HepG2 (cell line): Measurements from ENCODE around the gene SRP68. TPM values are rescaled to one million over a fixed set of nuclear protein-coding genes. Genes with fewer than 3 reads are reported as not detected.
A peak's percentile ranks its signal among the peaks of the same experiment; 100 is the strongest.

Experiments used
- ARNT ChIP-seq: fragments of 450-650 bp; IDR thresholded peaks from 2 replicates; pipeline ENCODE4 v1.6.1; 2017
- ATF7-NPFF ChIP-seq: sonication (generic); formaldehyde crosslinking; IDR thresholded peaks from 2 replicates; pipeline ENCODE4 v1.8.1; 2023; ENCODE audit warnings: mild to moderate bottlenecking, low read depth, missing genetic modification reagents, moderate library complexity
- DPF2 ChIP-seq: sonication (generic); formaldehyde crosslinking; IDR thresholded peaks from 2 replicates; pipeline ENCODE4 v1.4.0; 2020; ENCODE audit warnings: mild to moderate bottlenecking, low read depth, missing genetic modification reagents, borderline replicate concordance
- GTF2F1 ChIP-seq: fragments of 150-350 bp; IDR thresholded peaks from 2 replicates; pipeline ENCODE4 v1.6.1; 2014; ENCODE audit warnings: low read length
- HDAC6 ChIP-seq: fragments of 200-600 bp; sonication (generic); IDR thresholded peaks from 2 replicates; pipeline ENCODE4 v1.7.0; 2017; ENCODE audit warnings: mild to moderate bottlenecking, antibody characterized with exemption, low read length, low read depth
- HNRNPL ChIP-seq: fragments of 200-400 bp; formaldehyde crosslinking; IDR thresholded peaks from 2 replicates; pipeline ENCODE4 v1.6.1; 2017; ENCODE audit warnings: mild to moderate bottlenecking, low read depth, low read length
- MLXIP ChIP-seq: sonication (generic); formaldehyde crosslinking; IDR thresholded peaks from 2 replicates; pipeline ENCODE4 v1.9.0; 2021; ENCODE audit warnings: missing genetic modification reagents, borderline replicate concordance
- SNAPC5 ChIP-seq: sonication (generic); formaldehyde crosslinking; IDR thresholded peaks from 2 replicates; pipeline ENCODE4 v1.8.1; 2023; ENCODE audit warnings: mild to moderate bottlenecking, missing genetic modification reagents, borderline replicate concordance
- SRY ChIP-seq: sonication (generic); formaldehyde crosslinking; IDR thresholded peaks from 2 replicates; pipeline ENCODE4 v1.8.0; 2022; ENCODE audit warnings: mild to moderate bottlenecking, missing genetic modification reagents
- TRIM22 ChIP-seq: fragments of 450-650 bp; IDR thresholded peaks from 2 replicates; pipeline ENCODE4 v1.6.1; 2017
- ZNF407 ChIP-seq: sonication (generic); formaldehyde crosslinking; IDR thresholded peaks from one replicate; pipeline ENCODE4 v1.5.1; 2020; ENCODE audit warnings: mild to moderate bottlenecking, missing genetic modification reagents; ENCODE audit errors: not compliant biosample characterization
- ZNF441 ChIP-seq: sonication (generic); formaldehyde crosslinking; IDR thresholded peaks from 2 replicates; pipeline ENCODE4 v1.7.0; 2021; ENCODE audit warnings: missing genetic modification reagents, borderline replicate concordance
- ZNF556 ChIP-seq: sonication (generic); formaldehyde crosslinking; IDR thresholded peaks from 2 replicates; pipeline ENCODE4 v1.4.0; 2020; ENCODE audit warnings: mild to moderate bottlenecking, missing genetic modification reagents, borderline replicate concordance
- ZNF580 ChIP-seq: IDR thresholded peaks from 2 replicates; pipeline ENCODE4 v1.6.1; 2016; ENCODE audit warnings: low read depth, borderline replicate concordance
- ZNF83 ChIP-seq: sonication (generic); formaldehyde crosslinking; IDR thresholded peaks from 2 replicates; pipeline ENCODE4 v1.4.0; 2020; ENCODE audit warnings: missing genetic modification reagents, mild to moderate bottlenecking, borderline replicate concordance
- ZZZ3 ChIP-seq: sonication (generic); formaldehyde crosslinking; IDR thresholded peaks from 2 replicates; pipeline ENCODE4 v1.4.0; 2020; ENCODE audit warnings: missing genetic modification reagents, mild to moderate bottlenecking, borderline replicate concordance
- polyA plus RNA-seq, 8 experiments: library from polyadenylated mRNA; depleted of rRNA in 3 of 8; stranded (reverse) in 7 of 8; unstranded in 1 of 8; fragments of >200 nt; fragmentation: Illumina TruSeq in 4 of 8; extraction: Trizol in 4 of 8; gene quantifications; 2 replicates each; pipeline versions ENCODE4 v1.2.1 to v1.2.3, GENCODE V29; 2011 to 2016; ENCODE audit warnings: low read depth in 4 of 8, missing spikeins in 1 of 8, mixed read lengths in 1 of 8; ENCODE audit not compliant: insufficient read depth in 1 of 8
- total RNA-seq, 5 experiments: library from RNA; depleted of rRNA; stranded (reverse); fragments of >200 nt; fragmentation: Illumina TruSeq; extraction: Trizol; gene quantifications; 2 replicates each; pipeline ENCODE4 v1.2.3, GENCODE V29; 2016; ENCODE audit warnings: low read depth in 1 of 5

SRP68 gene
- total and polyA plus RNA-seq, 2 of the 13 experiments (the other 11 are each of a cell fraction or from before 2014, with no cell fraction given) = 39.8 to 74.3 TPM

GRCh38 chr17:76072148-76072858, at the start of gene SRP68 (continued):
- TF ChIP-seq ZZZ3 (CRISPR knock-in tag) (peak; percentile 97), GTF2F1 (0 out of 2 replicates have a peak, but pooled peaks have one; percentile 32), ARNT (no peak), HNRNPL (no peak), ZNF441 (CRISPR knock-in tag) (peak; percentile 99), MLXIP (CRISPR knock-in tag) (no peak), HDAC6 (no peak), SRY (CRISPR knock-in tag) (peak; percentile 92), ZNF556 (CRISPR knock-in tag) (peak; percentile 99), ZNF407 (peak; percentile 92), DPF2 (CRISPR knock-in tag) (no peak; the same call in 1 of the 2 replicates), TRIM22 (no peak), ZNF83 (CRISPR knock-in tag) (no peak; the same call in 1 of the 2 replicates), ATF7-NPFF (CRISPR knock-in tag) (peak; percentile 98), ZNF580 (CRISPR knock-in tag) (peak; percentile 69; the same call in 1 of the 2 replicates), SNAPC5 (peak; percentile 63; the same call in 1 of the 2 replicates)
